ENCODE data around the gene LRRC10.

DNA sequence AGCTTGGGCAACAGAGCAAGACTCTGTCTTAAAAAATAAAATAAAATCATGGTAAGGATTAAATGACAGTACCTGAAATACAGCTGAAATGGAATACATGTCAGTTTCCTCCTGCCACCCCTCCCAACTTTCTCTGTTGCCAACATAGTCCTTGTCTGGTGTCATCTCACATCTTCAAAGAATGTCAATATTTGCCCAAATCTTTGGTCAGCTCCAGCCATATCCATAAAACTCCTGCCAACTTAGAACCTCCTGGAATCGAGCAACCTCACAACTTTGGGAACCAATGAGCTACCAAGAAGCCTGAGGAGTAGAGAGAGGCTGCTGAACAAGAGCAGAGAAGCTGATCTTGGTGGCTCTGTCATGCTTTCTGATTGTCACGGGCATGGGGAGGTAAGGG is 10.8 kb upstream of the LRRC10 start:
- TF ChIP-seq EZH2 (IDR thresholded peaks at IDR 0.05) (no peak), FOXP2 (optimal IDR thresholded peaks at IDR 0.05; ENCODE audit: control extremely low read depth, extremely low read length, insufficient read depth) (no peak)
